Choroid plexus epithelial cell (primary cell): ENCODE measurements around the gene SAMSN1.
"Not testable (repeated sequence)": the region's sequence is repeated elsewhere in the genome, so short reads cannot be mapped to it uniquely, and the experiment has no call there.

ENCODE experiments used
- DNase-seq: peaks from one replicate; pipeline ENCODE4 v3.0.0-alpha.2; 2010; ENCODE audit warnings: low read depth
- H3K4me3 ChIP-seq: 2 replicates; pipeline ENCODE4 v1.5.1; 2011; ENCODE audit warnings: low read depth, mild to moderate bottlenecking, control low read depth, low read length, moderate library complexity
- TF ChIP-seq, protein P1 (sequence below): conservative IDR thresholded peaks from 2 replicates; pipeline ENCODE4 v1.5.1; 2011; ENCODE audit warnings: low read depth, mild to moderate bottlenecking, control low read depth, inconsistent platforms, low read length, moderate library complexity

The SAMSN1 gene

DNA sequence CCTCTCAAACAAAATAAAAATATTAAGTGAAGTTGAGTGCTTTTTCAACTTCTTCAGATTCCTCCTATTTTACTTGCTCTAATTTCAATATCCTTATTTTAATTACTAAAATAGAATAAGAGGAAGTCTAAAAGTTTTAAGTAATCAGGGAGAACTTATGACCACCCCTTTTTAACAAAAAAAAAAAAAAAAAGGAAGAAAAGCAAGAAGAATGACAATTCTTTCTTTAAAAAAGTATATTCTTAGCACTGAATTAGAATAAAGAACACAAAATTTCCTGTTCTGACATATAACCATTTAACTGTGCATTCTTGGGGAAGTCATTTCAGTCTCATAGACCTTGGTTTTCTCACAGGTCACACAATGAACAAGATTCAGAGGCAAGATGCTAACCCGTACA is 46.8 kb downstream of the SAMSN1 start:
- DNase-seq, result no peak
- TF ChIP-seq, protein P1, sequence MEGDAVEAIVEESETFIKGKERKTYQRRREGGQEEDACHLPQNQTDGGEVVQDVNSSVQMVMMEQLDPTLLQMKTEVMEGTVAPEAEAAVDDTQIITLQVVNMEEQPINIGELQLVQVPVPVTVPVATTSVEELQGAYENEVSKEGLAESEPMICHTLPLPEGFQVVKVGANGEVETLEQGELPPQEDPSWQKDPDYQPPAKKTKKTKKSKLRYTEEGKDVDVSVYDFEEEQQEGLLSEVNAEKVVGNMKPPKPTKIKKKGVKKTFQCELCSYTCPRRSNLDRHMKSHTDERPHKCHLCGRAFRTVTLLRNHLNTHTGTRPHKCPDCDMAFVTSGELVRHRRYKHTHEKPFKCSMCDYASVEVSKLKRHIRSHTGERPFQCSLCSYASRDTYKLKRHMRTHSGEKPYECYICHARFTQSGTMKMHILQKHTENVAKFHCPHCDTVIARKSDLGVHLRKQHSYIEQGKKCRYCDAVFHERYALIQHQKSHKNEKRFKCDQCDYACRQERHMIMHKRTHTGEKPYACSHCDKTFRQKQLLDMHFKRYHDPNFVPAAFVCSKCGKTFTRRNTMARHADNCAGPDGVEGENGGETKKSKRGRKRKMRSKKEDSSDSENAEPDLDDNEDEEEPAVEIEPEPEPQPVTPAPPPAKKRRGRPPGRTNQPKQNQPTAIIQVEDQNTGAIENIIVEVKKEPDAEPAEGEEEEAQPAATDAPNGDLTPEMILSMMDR, result no peak
- H3K4me3 ChIP-seq, result no peak overlapping the region

DNA sequence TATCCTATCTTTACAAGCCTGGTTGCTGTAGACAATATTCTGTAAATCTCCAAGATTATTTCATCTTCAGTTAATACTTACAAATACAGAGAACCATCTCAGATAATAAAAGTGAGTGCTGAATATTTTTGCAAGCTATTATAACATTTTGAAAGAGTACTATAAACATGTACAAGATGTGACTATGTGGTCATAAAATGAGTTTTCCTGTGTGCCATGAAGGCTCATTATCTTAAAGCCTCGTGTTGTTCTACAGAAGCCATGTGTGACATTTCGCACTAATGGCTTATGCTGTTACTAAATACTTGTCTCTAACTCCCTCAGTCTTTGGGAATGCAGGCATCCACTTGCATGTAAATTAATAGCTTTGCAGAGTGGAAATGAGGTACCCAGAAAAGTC is 48.3 kb downstream of the SAMSN1 start:
- no peak for DNase-seq
- TF ChIP-seq, protein P1, result no peak
- no peak overlapping the region for H3K4me3 ChIP-seq

DNA sequence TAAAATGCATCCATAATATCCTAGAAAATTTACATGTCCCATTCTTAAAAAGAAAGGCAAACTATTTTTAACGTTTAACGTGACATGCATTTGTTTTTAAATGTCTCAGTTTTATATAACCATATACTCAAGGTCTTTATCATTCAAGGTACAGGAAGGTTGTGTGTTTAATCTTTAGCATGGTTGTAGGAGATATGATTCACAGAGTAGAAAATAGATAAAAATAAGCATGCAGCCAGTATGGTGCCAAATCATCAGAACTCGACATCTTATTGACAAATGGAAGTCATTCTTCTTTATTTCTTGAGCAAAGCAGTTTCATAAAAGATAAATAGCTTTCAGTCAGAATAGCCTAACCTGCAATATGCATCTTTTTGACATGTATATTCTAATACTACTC is 51.0 kb downstream of the SAMSN1 start:
- TF ChIP-seq, protein P1, result no peak
- DNase-seq, result no peak
- H3K4me3 ChIP-seq, result no peak overlapping the region

DNA sequence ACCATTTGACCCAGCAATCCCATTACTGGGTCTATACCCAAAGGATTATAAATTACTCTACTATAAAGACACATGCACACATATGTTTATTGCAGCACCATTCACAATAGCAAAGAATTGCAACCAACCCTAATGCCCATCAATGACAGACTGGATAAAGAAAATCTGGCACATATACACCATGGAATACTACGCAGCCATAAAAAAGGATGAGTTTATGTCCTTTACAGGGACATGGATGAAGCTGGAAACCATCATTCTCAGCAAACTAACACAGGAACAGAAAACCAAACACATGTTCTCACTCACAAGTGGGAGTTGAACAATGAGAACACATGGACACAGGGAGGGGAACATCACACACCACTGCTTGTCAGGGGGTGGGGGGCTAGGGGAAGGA is 51.9 kb downstream of the SAMSN1 start:
- DNase-seq, H3K4me3 ChIP-seq: not testable (repeated sequence)

DNA sequence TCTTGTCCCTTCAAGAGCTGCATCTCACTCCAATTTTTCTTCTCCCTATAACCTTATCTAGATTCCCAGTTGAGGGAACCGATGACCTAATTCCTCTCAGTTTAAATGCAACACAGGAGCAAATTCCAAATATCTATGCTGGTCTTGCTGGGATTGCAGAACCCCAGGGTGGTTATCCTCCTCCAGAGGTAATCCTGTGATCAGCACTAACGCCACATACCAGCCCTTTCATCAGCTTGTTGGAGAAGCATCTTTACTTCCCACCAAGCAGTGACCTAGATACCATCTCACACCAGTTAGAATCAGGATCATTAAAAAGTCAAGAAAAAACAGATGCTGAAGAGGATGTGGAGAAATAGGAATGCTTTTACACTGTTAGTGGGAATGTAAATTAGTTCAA is 52.4 kb downstream of the SAMSN1 start:
- H3K4me3 ChIP-seq, result no peak overlapping the region
- TF ChIP-seq, protein P1, result no peak
- DNase-seq, result no peak

DNA sequence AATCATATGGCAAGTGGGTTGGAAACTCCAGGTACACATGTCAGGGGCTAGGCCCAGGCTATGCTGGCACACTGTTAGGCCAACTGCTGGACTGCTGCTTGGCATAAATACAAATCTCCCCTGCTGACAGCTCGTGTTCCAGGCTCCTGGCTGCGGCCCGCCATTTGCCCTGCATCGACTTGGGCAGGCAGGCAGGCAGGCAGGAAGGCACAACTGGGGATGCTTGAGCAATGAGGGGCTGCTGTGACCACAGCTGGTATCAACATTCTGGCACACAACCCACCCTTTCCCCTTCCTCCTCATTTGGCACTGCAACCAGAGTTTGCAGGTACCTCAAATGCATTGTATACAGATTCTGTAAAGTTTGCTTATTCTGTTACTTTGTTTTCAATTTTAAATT is 53.2 kb downstream of the SAMSN1 start:
- H3K4me3 ChIP-seq, result no peak overlapping the region
- TF ChIP-seq, protein P1, result no peak
- DNase-seq, result no peak

DNA sequence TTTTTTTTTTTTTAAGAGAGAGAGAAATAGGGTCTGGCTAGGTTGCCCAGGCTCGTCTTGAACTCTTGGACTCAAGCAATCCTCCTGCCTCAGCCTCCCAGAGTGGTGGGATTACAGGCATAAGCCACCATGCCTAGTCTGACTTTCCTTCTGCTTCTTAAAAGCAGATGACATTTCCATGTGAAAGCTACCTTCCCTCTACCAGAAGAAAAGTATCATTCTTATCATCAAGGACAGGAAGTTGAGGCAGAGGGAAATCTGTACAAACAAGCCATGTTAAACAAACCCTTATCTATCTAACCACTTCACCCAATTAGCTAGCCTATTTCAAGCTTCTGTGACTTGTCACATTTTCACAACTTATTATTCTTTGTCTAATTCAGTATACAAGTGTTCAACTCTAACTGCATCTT is 54.8 kb downstream of the SAMSN1 start:
- H3K4me3 ChIP-seq, result no peak overlapping the region
- no peak for DNase-seq
- TF ChIP-seq, protein P1, result no peak

DNA sequence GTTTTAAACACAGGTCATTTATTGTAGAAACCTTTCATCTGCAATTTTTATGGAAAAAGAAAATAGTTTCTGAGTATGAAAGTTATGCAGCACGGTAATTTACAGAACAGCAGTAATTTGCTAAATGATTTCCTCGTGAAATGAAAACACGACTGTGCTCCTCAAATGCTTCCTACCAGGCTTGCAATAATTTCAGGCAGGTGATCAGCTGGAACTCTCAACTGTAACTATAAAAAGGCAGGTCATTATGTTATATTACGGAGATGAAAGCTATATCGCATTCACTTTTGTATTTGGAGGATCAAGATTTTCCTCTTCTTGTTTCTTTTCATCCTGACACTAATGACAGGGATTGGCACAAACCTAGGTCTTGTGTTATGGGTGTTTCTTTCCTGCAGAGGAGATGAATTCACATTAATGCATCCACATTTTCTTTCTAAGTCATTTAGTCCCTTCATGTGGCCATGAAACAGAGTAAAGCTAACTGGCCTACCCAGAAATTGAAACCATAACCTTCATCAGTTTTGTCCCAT is 57.4 kb downstream of the SAMSN1 start:
- no peak overlapping the region for H3K4me3 ChIP-seq
- no peak for DNase-seq
- TF ChIP-seq, protein P1, result no peak
